ENCODE results near the gene UGT1A3.

Gene UGT1A3

DNA sequence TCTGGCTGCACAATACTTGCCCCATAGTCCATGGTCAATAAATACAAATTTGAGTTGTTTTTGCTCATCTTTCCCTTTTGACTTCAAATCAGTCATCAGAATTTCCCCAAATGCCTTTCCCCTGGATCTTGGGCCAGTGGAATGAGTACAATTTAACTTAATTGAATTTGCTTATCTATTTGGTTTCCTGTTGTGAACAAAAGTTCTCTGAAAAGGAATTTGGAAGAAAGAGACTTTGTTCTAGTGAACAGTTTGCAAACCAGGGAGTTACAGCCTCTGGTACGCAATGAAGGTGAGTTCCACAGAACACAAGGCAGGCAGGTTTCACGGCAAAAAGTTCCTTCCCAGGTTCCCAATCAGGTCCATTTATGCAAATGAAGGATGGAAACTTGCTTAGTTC lies 30.0 kb downstream of the UGT1A3 start:
- no peak overlapping the region for H3K4me3 ChIP-seq (replicated peaks in 1 of 2; ENCODE audit: low read depth in 2 of 2, low read length in 2 of 2)
- peak in 1 of 2 donors; percentile 60 for DNase-seq (ENCODE audit: low read depth in 2 of 2)
- TF ChIP-seq CTCF (IDR thresholded peaks at IDR 0.05; ENCODE audit: low read depth, low read length) = no peak

GRCh38 chr2:233760043-233760442 lies 31.2 kb downstream of the UGT1A3 start, which contains the start of gene UGT1A1:
Gene UGT1A1, plus strand, starts transcription at chr2:233760270. Its CDS starts 18 bp downstream, at chr2:233760288.
- DNase-seq (ENCODE audit: low read depth in 2 of 2) = no peak
- H3K4me3 ChIP-seq (replicated peaks in 1 of 2; ENCODE audit: low read depth in 2 of 2, low read length in 2 of 2) = no peak within 1 kb of the TSS
- no peak for TF ChIP-seq CTCF (IDR thresholded peaks at IDR 0.05; ENCODE audit: low read depth, low read length)

DNA sequence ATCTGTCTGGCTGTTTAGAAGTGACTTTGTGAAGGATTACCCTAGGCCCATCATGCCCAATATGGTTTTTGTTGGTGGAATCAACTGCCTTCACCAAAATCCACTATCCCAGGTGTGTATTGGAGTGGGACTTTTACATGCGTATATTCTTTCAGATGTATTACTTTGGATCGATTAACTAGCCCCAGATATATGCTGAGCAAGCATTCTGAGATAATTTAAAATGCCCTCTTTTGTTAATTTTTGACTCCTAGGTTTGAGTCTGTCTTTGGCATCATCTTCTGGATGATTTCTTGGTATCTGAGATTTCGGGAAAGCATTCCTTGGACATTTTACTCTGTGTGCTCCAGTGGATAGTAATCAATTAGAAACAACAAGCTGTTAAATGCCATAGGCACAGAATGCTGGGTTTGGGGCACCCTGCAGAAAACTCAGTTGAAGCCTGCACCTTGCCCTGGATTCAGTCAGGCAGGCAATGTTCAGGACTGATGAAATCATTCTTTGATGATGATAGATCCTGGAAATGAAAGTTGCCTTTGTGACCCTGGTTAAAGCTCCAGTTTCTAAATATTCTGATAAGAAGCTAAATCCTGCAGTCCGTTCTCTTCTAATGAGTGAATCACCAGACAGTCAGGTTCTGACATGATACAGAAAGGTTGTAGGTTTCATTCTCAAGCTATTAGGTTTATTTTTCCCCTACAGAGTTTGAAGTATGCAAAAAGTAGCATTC lies 32.4 kb downstream of the UGT1A3 start:
- no peak for TF ChIP-seq CTCF (IDR thresholded peaks at IDR 0.05; ENCODE audit: low read depth, low read length)
- no peak overlapping the region for H3K4me3 ChIP-seq (replicated peaks in 1 of 2; ENCODE audit: low read depth in 2 of 2, low read length in 2 of 2)
- peak in 1 of 2 donors; percentile 6 for DNase-seq (ENCODE audit: low read depth in 2 of 2)

GRCh38 chr2:233764264-233764663 lies 35.4 kb downstream of the UGT1A3 start:
- H3K4me3 ChIP-seq (replicated peaks in 1 of 2; ENCODE audit: low read depth in 2 of 2, low read length in 2 of 2) = no peak overlapping the region
- DNase-seq (ENCODE audit: low read depth in 2 of 2) = peak; percentile 39 to 63
- no peak for TF ChIP-seq CTCF (IDR thresholded peaks at IDR 0.05; ENCODE audit: low read depth, low read length)

- no peak for TF ChIP-seq CTCF (IDR thresholded peaks at IDR 0.05; ENCODE audit: low read depth, low read length)
- H3K4me3 ChIP-seq (replicated peaks in 1 of 2; ENCODE audit: low read depth in 2 of 2, low read length in 2 of 2) = no peak overlapping the region
- DNase-seq (ENCODE audit: low read depth in 2 of 2) = no peak
Measured at GRCh38 chr2:233764761-233765160, 35.9 kb downstream of the UGT1A3 start.

- no peak overlapping the region for H3K4me3 ChIP-seq (replicated peaks in 1 of 2; ENCODE audit: low read depth in 2 of 2, low read length in 2 of 2)
- TF ChIP-seq CTCF (IDR thresholded peaks at IDR 0.05; ENCODE audit: low read depth, low read length) = no peak
- no peak for DNase-seq (ENCODE audit: low read depth in 2 of 2)
Measured at GRCh38 chr2:233766416-233766815, 37.6 kb downstream of the UGT1A3 start.

DNA sequence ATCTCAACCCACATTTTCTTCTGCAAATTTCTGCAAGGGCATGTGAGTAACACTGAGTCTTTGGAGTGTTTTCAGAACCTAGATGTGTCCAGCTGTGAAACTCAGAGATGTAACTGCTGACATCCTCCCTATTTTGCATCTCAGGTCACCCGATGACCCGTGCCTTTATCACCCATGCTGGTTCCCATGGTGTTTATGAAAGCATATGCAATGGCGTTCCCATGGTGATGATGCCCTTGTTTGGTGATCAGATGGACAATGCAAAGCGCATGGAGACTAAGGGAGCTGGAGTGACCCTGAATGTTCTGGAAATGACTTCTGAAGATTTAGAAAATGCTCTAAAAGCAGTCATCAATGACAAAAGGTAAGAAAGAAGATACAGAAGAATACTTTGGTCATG lies 39.2 kb downstream of the UGT1A3 start:
- DNase-seq (ENCODE audit: low read depth in 2 of 2) = no peak
- H3K4me3 ChIP-seq (replicated peaks in 1 of 2; ENCODE audit: low read depth in 2 of 2, low read length in 2 of 2) = no peak overlapping the region
- no peak for TF ChIP-seq CTCF (IDR thresholded peaks at IDR 0.05; ENCODE audit: low read depth, low read length)

Measured in cardiac fibroblast (primary cell).